CD4-positive, alpha-beta T cell treated with Interleukin-21 for 1 hour (primary cell): ENCODE results near the gene TUBGCP3.

Experiments used
- DNase-seq: peaks from one replicate; pipeline ENCODE4 v3.0.0-alpha.2; 2020

The TUBGCP3 gene

DNA sequence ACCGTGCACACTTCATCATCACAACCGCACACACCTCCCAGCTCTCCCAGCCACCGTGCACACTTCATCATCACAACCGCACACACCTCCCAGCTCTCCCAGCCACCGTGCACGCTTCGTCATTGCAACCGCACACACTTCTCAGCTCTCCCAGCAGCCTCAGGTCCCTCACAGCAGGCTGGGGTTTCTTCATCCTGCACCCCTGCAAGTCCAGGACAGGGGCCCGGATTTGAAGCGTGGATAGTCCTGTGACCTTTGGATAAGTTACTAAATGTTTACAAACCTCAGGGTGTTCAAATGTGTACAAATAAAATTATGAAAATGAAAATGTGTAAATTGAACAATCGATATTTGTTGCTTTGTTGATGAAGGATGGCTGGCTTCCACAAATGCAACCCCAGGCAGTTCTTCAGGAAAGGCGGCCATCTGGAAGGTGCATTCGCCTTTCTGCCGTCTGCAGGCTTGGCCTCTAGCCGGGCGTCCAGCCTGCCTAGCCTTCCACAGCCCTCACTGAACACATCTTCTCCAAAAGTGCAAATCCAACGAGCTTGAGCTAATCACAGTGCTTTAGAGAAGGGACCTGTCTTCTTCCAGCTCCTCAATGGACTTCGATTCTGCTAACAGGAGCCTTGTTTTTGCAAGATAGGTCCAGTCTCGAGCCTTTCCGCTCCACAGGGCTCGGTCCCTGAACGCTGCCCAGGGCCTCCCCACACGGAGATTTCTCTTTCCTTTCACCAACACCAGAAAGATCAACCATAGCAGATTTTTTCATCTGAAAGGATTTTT is 137.6 kb downstream of the TUBGCP3 start:
- DNase-seq = no peak

DNA sequence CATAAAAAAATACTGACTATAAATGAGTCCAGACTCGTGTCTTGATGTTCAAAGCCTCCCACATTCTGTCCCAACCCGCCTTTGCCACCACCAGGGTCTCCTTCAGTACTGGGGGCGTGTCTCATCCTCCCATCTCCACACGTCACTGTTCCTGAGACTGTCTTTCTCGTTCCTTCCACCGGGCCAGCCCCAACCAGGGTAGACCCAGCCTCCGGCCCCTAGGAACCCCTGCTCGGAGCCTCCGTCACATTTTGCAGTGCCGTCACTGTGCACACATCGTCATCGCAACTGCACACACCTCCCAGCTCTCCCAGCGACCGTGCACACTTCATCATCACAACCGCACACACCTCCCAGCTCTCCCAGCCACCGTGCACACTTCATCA is 138.4 kb downstream of the TUBGCP3 start:
- DNase-seq = no peak

DNA sequence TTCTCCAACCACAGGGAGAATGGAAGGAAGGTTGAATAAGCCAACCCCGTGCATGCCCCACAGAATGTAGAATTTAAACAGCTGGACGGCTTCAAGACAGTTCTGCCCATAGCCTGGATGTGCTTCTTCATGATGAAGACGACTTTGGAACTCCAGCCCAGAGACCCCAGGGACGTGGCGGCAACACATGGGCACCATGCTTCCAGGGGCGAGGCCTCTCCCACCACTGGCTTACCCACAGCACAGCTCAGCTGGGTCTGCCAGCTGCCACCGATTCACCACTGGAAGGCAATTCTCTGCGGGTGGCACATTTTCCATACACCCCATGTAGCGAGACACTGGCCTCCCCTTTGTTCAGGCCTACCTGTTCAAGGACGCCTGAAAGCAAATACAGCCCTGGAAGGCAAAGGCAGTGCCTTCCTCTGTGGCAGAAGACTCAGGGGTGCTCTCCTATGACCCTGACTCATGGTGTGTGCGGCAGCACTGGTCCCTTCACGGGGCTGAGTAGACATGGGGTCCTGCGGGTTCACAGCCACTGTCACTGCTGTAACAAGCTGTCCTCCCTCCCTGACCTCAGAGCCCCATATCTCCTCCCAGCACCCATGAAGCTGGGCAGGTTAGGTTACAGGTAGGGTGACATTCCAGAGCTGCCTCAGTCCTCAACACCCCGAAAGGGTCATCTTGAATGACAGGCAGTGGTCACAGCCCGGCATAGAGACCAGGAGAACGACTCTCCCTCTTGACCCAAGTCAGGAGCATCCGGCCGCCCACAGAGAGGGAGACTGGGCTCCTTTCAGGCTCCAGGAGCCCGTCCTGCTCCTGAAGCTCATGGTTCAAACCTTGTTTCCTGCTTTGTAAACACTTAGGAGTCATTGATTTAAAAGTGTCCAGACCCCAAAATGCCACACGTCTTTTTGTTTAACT is 139.1 kb downstream of the TUBGCP3 start:
- no peak for DNase-seq

DNA sequence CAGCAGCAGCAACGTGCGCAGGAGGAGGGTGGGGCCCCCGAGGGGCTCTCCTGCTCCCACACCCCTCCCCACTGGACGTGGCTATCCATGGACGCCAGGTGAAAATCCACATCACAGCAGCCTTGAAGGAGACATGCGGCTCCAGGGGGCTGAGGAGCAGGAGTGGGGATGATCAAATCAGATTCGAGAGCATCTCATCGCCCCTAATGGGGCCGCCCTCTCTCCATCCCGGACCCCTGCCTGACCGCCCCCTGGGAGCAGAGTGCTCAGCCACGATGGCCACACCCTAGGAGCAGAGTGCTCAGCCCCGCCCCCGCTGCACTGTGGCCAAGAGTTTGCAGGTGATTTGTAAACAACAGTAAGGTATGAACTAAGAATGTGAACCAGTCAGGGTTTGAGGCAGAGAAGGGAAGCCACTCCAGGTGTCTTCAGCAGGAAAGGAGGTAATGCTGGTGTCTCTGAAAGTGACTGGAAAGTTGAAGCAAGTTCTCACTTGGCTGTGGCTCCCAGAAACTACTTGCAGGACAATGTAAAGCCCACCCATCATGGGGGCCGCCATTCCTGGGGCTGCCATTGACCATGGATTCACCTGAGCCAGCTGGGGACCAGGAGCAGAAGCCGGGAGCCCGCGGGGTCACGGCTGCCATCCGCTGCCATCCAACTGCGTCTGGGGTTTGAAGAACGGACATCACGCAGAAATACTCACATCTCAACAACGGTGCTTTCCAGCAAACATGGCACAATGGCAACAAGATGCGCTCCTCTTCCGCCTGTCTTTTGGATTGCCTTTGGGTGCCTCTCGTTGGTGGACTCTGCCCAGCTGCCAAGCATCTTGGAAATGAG is 140.0 kb downstream of the TUBGCP3 start:
- no peak for DNase-seq

DNA sequence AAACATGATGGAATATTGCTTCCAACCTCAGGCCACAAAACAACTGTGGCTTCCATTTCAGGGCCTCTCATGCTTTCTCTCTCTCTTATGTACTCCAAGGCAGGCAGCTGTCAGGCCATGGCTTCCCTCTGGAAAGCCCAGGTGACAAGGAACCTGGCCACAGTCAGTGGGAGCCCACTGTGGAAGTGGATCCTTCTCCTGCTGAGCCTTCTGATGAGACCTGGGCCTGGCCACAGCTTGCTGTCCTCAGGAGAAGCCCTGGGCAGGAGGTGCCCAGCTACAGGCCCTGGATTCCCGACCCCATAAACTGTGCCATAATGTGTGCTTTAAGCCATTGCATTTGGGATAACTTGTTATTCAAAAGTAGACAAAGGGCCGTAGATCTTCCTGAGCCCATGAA is 140.6 kb downstream of the TUBGCP3 start:
- no peak for DNase-seq

DNA sequence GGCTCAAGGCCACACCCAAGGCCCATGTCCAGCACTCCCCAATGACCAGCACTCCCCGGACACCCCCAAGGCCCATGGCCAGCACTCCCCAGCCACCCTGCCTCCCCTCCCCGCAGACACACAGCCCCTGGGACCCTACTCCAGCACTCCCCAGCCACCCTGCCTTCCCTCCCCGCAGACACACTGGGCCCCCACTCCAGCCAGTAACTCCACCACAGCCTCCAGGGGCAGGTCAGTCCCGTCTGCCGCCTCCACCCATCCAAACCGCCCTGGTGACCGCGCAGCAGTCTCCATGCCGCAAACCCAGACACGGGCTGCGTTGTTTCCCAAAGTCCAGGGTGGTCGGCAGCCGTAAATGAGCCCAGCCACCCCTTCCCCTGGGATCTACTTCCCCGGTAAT is 141.1 kb downstream of the TUBGCP3 start:
- no peak for DNase-seq

DNA sequence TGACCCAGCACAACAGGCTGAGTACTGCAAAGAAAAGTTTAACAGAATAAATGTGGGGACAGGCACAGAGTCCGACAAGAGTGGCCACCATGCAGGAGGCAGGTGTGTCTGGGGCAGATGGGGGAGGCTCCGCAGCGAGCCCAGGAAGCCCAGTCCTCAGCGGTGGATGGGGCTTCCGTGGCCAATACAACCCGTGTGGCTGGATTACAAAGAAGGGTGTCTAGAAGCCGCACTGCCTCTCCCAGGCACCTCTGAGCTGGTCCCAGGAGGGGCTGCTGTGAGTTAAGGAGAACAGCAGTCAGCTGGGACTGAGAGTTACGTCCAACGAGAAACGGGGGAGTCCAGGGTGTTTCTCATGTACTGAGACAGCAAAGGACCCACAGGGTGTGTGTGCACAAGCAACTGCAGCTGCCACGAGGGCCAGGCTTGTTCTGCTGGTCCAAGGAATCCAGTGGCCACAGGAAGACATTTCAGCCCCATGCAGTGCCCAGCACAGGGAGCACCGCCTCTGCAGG is 141.5 kb downstream of the TUBGCP3 start:
- no peak for DNase-seq

DNA sequence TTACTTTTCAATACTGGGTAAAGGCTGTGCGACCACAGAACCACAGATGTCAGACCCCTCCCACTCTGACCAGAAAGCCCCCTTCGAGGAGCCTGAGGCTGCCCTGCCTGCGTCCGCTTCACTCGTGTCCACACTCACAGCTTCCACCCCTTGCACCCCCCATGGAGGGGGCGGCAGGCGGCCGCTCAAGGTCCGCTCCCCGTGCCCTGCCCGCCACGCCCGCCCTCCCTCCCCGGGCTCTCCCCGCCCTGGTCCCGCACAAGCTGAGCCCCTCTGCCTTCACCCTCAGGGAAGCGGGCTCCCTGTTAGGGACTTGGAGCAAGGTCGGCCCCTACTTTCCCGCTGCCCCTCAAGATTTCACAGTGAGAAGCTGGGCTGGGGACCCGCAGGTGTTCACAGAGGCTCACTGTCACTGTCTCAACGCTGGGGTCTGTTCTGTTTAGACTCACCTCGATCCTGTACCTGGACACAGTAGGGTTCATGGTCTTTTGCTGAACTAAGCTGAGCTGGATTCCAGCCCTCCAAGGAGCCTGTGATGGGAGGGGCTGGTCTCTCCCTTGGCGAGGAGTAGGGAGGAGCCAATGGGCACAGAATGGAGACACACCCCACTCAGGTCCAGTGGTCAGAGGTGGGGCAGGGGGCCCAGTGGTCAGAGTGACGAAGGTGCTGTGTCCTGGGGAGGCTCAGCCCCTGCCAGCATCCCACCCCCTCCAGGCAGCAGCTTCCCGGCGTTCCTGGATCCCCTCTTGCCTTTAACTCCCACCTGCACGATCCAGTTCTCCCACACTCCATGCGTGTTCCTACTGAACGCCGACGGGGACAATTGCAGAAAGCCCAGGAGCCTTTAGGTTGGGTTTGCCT is 142.3 kb downstream of the TUBGCP3 start:
- DNase-seq = no peak

DNA sequence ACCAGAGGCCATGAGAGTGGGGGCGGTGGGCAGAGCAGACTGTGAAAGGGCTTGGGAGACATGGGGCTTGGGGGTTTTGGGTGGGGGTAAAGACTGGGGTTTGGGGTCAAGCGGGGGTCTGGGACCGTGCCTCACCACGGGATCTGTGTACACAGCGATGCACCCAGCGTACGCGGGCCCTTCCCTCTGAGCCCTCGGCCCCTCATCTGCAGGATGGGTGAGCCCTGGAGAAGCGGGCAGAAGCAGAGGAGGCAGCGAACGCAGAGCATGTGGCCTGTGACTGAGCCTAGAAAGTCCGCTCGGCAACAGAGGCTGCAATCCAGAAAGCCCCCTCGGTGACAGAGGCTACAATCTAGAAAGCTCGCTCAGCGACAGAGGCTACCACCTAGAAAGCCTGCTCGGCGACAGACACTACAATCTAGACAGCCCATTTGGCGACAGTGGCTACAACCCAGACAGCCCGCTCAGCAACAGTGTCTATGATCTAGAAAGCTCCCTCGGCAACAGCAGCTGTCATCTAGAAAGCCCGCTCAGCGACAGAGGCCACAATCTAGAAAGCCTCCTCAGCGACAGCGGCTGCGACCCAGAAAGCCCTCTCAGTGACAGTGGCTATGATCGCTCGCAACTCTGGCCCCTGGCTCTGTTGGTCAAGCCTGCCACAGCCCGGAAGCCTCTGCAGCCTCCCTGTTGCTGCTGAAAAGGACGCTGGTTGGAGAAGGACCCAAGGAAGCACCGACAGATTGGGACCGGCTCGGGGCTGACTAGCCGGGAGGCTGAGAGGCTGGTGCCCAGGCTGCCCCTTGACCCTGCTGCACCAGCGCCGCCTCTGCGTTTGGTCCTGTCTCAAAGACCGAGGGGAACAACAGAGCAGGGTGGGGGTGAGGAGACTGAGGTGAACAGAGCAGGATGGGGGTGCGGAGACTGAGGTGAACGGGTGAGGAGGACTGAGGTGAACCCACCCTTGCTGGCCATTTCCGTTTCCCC is 143.2 kb downstream of the TUBGCP3 start:
- no peak for DNase-seq

DNA sequence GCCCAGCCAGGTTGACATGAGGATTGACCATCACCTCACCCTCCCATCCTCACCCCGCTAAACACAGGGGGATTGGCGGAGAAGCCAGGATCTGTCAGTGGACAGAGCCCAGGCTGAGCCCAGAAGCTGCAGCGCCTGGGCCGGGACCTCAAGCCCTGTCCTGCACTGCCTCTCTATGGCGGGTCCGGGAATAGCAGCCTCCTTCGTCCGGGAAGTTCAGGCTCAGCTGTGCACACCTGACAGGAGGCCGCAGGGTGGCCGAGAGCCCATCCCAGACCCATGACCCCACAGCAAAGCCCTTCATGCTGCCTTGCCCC is 144.0 kb downstream of the TUBGCP3 start:
- peak; percentile 17 for DNase-seq

DNA sequence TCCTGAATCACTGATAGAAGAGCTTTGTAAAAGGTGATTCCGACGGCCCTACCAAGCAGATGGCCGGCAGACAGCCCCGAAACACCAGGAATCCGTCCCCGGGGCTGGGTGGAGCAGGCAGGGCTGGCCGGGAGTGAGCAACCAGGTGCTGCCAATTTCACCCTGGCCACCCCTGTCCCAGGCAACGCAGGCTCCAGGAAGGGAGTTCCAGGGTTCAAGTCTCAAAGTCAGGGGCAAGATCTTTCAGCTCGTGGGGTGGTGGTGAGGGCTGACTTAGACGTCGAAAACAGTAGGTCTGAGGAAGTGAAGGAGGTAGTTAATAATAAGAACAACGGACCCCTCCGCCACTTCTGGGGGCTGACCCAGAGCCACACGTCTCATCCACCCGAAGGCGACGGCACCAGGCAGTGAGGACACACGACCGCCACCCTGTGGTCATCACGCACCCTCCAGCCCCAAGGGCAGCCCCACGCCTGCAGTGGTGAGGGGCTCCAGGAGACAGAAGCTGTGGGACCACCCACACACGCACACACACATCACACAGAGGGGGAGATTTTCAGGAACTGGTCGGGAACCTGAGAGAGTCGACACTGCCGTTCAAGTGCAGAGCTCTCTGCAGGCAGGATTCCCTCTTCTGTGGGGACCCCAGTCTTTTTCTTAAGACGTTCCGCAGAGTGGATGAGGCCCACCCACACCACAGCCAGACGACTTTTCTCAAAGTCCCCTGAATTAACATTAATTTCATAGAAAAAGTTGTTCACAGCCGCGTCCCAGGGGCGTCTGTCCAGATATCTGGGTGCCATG is 144.6 kb downstream of the TUBGCP3 start:
- DNase-seq = no peak

DNA sequence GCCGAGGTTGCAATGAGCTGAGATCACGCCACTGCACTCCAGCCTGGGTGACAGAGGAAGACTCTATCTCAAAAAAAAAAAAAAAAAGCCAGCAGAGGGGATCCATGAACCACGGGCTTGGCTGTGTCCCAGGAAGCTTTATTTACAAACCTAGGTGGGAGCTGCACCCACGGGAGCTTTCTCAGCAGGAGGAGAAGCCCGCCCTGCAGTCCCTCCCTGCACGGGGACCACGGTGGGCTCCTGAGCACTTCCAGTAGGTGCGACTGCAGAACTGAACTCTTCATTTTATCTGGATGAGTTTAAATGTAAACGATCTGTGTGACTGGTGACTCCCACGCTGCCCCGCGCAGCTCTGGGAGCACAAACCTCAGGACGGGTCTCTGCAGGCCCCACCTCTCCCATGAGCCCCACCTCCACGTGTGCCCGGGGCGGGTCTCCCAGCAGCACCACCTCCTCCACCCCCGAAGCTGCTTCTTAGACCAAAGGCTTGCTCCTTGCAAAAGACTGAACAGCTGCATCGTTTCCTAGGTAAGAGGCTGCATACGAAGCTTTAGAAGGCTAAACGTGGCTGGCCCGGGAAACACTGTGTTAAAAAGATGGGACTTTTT is 145.4 kb downstream of the TUBGCP3 start:
- DNase-seq = no peak

DNA sequence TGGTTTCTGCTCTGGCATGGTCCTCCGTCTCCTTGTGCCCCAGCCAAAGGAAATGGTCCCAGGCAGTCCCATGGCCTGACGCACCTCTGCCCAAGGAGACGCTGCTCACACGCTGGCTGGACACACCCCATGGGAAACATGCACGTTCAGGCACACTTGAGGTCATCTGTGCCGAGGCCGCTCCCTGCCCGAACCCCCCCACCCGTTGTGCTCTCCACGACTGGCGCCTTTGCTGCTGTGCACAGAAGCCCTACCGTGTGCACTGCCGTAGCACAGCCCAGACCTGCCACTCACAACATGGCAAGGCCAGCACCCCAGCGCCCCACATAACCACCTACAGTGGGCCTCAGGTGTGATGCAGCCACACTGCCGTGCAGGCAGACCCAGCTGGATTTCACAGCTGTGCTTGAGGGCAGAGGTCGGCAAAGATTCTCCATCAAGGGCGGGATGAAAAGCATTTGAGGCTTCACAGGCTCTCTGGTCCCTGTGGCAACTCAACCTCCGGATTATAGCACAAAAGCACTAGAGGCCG is 146.1 kb downstream of the TUBGCP3 start:
- DNase-seq = no peak

DNA sequence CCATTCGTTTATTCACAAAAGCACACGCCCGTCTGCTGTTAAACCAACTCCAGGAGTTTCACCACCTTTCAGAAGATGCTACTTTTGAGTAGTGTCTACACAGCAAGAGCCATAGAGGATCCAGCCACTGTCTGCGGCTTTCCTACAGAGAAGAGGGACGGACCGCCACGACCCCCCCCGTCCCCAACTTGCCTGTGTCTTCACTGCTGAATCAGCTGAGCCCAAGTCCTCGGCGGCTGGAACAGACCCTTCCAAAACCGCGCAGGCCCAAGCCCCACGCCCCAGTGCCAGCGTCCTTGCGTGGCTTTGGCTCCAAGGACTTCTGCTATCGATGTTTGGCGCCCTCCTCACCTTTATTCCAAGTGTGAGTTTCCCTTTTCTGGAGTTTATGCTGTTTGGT is 146.7 kb downstream of the TUBGCP3 start:
- DNase-seq = no peak

DNA sequence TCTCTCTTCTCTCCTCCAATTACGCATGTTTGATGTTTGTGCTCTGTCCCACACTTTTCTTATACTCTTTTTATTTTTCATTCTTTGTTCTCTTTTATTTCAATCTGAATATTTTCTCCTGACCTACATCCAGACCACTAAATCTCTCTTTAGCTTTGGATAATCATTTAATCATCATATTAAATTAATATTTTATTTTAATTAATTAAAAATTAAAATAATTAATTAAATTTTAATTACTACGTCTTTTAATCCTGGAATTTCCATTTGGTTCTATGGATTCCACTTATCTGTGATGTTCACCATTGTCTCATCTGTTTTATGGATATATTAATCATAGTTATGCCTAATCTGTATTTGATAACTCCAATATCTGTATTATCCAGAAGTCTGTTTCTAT is 149.4 kb downstream of the TUBGCP3 start:
- no peak for DNase-seq

DNA sequence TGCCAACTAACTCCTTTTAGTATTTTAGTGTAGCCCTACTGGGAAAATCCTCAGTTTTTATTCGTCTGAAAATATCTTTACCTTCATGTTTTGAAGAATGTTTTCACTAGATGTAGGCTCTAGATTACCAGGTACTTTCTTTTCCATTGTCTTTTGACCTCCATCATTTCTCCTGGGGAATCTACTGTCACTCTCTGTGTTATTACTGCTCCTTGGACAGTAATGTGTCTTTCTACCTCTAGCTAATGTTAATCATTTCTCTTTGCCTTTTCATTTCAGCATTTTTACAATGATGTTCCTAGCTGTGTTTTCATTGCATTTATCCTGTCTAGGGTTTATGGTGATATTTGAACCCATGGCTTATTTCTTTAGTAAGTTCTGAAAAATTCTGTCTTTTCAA is 149.9 kb downstream of the TUBGCP3 start:
- no peak for DNase-seq

DNA sequence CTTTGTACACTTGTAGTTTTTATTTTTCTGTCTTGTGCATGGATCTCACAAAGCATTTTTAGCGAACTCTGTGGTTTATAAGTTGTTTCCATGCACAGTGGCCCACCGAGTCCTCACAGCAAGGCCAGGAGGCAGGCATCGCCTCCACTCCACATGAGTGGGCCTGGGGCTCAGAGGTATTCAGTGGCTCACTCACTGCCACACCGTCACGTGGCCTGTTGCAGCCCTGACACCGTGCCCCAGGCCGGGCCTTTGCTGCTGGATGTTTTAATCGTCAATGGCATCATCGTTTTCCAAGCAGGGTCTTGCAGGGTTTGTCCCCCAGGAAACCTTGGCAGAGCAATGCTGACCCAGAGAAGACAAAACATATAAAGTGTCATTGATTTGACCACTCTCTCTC is 152.0 kb downstream of the TUBGCP3 start:
- no peak for DNase-seq
